Mesothelial cell of epicardium (in vitro differentiated cells): ENCODE measurements around the gene LRMDA. TPM values are rescaled to one million over a fixed set of nuclear protein-coding genes. Genes with fewer than 3 reads are reported as not detected.

Experiments
- DNase-seq, 2 experiments: peaks; one replicate each; pipeline ENCODE4 v3.0.0; 2021; ENCODE audit warnings: low spot score in 2 of 2; ENCODE audit not compliant: unreplicated experiment in 2 of 2
- H3K27ac Mint-ChIP-seq: 2 replicates; pipeline ENCODE4 v1.8.0; 2021; ENCODE audit warnings: mixed read lengths
- H3K27me3 Mint-ChIP-seq: 2 replicates; pipeline ENCODE4 v1.8.0; 2021; ENCODE audit warnings: low read depth, mixed read lengths
- H3K36me3 Mint-ChIP-seq: 2 replicates; pipeline ENCODE4 v1.8.0; 2021; ENCODE audit warnings: mixed read lengths
- H3K4me1 Mint-ChIP-seq: 2 replicates; pipeline ENCODE4 v1.8.0; 2021; ENCODE audit warnings: mixed read lengths
- H3K4me3 Mint-ChIP-seq: 2 replicates; pipeline ENCODE4 v1.8.0; 2021; ENCODE audit warnings: mild to moderate bottlenecking, moderate library complexity, mixed read lengths
- H3K9me3 Mint-ChIP-seq: 2 replicates; pipeline ENCODE4 v1.8.0; 2021; ENCODE audit warnings: mixed read lengths
- total RNA-seq: library from RNA; stranded (reverse); gene quantifications from 3 replicates; pipeline ENCODE4 v1.2.1, GENCODE V29; 2021
- TF ChIP-seq, protein P1 (sequence below): fragments of 200-600 bp; sonication (generic); IDR thresholded peaks from one replicate; pipeline ENCODE4 v1.5.0; 2021; ENCODE audit warnings: antibody characterized with exemption; ENCODE audit not compliant: unreplicated experiment

LRMDA gene
- total RNA-seq, 1 donor from 2014 or later = 2.0 TPM

DNA sequence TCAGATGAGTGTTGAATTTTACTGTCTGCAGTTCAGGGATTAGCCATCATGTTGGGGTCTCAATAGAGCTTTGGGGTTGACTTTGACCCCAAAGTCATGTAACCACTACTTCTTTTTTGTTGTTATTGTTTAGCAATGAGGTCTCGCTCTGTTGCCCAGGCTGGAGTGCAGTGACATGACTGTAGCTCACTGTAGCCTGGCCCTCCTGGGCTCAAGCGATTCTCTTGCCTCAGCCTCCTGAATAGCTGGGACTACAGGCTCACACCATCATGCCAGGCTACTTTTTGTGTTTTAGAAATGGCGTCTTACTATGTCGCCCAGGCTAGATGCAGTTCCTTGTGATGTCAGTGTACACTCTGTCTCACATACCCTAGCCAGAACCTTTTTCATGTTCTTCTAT is 598.4 kb downstream of the LRMDA start:
- H3K4me1 Mint-ChIP-seq = peaks cover 15% of the 10 kb centered on the region
- no peak overlapping the region for H3K4me3 Mint-ChIP-seq
- no peaks in the 10 kb centered on the region for H3K9me3 Mint-ChIP-seq
- peaks cover 71% of the 10 kb centered on the region for H3K27me3 Mint-ChIP-seq
- no peak for DNase-seq
- no peaks in the 10 kb centered on the region for H3K36me3 Mint-ChIP-seq
- TF ChIP-seq, protein P1, sequence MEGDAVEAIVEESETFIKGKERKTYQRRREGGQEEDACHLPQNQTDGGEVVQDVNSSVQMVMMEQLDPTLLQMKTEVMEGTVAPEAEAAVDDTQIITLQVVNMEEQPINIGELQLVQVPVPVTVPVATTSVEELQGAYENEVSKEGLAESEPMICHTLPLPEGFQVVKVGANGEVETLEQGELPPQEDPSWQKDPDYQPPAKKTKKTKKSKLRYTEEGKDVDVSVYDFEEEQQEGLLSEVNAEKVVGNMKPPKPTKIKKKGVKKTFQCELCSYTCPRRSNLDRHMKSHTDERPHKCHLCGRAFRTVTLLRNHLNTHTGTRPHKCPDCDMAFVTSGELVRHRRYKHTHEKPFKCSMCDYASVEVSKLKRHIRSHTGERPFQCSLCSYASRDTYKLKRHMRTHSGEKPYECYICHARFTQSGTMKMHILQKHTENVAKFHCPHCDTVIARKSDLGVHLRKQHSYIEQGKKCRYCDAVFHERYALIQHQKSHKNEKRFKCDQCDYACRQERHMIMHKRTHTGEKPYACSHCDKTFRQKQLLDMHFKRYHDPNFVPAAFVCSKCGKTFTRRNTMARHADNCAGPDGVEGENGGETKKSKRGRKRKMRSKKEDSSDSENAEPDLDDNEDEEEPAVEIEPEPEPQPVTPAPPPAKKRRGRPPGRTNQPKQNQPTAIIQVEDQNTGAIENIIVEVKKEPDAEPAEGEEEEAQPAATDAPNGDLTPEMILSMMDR = no peak
- H3K27ac Mint-ChIP-seq = no peak overlapping the region

DNA sequence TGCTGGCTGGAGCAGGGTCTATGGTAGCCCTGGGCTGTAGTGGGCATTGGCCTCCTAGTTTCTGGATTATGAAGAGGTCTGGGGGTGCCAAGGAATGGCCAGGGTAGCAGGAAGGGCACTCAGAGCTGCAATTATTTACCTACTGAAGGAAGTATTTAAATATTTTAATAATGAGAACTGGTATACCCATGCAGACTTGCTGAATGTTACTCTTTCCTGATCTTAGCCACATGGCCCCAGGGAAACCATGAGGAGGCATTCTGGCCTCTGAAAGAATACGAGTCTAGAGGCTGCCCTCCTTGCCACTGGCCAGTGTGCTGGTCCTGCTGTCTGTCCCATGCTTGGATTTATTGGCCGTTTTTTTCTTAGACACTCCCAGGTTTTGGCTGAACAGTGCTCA is 599.7 kb downstream of the LRMDA start:
- H3K36me3 Mint-ChIP-seq = no peaks in the 10 kb centered on the region
- no peaks in the 10 kb centered on the region for H3K9me3 Mint-ChIP-seq
- H3K27me3 Mint-ChIP-seq = peaks cover 58% of the 10 kb centered on the region
- H3K27ac Mint-ChIP-seq = no peak overlapping the region
- DNase-seq = no peak
- TF ChIP-seq, protein P1 = no peak
- H3K4me1 Mint-ChIP-seq = peaks cover 27% of the 10 kb centered on the region
- no peak overlapping the region for H3K4me3 Mint-ChIP-seq

DNA sequence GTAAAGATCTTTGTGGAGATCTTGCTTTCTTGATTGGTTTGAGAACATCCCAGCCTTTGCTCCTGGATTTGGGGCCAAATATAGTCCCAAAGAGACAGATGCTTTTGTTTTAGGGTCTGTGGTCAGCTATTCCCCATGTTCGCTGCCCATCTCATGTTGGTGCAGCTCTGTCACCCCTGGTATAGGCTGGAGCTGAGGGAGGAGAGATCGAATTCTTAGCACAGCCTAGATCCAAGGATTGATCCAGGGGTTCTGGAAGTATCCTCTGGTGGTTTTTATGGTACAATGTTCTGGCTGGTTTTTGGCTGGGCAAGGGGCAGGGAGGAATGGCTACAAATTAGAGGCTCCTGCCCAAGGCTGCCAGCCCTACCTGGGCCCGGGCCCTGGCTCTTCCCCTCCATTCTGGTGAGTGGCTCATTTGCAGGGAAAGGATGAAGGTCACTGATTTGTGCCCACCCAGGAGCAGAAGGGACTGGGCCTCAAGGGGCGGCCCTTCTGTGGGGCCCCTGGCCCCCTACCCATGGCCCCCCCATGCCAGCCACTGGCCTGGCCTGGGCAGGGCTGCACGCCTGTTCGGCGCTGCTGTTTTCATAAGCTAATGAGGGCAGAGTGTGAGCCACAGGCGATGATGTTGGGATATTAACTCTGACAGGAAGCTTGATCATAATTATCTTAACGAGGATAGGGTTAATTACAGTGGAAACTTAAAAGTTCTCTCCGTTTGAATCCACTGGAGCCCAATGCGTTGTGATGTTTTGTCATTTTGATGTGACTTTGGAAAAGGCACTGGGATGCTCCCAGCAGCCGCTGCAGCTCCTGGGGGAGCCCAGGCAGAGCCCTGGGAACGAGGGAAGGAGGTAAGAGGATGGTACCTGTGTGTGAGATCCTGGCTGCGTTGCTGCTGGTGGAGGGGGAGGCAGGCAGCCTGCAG is 600.6 kb downstream of the LRMDA start:
- DNase-seq = no peak
- TF ChIP-seq, protein P1 = no peak
- peaks cover 51% of the 10 kb centered on the region for H3K27me3 Mint-ChIP-seq
- H3K36me3 Mint-ChIP-seq = no peaks in the 10 kb centered on the region
- no peaks in the 10 kb centered on the region for H3K9me3 Mint-ChIP-seq
- H3K27ac Mint-ChIP-seq = no peak overlapping the region
- H3K4me1 Mint-ChIP-seq = peaks cover 32% of the 10 kb centered on the region
- no peak overlapping the region for H3K4me3 Mint-ChIP-seq

DNA sequence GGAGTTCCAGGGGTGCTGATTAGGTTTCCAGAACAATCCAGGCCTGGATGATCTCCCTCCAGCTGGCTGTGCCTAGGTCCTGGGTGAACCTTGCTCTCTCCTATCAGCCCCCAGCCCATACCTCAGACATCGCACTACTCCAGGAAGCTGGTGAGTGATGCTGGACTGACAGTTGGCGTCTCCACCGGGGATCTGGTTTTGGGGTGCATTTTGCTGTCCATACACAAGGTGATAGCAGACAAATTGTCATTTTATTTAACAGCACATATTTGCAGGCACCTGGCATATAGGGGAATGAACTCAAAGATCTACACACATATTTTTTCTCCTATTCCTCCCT is 601.2 kb downstream of the LRMDA start:
- H3K4me3 Mint-ChIP-seq = no peak overlapping the region
- H3K4me1 Mint-ChIP-seq = peaks cover 32% of the 10 kb centered on the region
- H3K9me3 Mint-ChIP-seq = no peaks in the 10 kb centered on the region
- peaks cover 44% of the 10 kb centered on the region for H3K27me3 Mint-ChIP-seq
- DNase-seq = no peak
- H3K27ac Mint-ChIP-seq = no peak overlapping the region
- no peaks in the 10 kb centered on the region for H3K36me3 Mint-ChIP-seq
- TF ChIP-seq, protein P1 = no peak

DNA sequence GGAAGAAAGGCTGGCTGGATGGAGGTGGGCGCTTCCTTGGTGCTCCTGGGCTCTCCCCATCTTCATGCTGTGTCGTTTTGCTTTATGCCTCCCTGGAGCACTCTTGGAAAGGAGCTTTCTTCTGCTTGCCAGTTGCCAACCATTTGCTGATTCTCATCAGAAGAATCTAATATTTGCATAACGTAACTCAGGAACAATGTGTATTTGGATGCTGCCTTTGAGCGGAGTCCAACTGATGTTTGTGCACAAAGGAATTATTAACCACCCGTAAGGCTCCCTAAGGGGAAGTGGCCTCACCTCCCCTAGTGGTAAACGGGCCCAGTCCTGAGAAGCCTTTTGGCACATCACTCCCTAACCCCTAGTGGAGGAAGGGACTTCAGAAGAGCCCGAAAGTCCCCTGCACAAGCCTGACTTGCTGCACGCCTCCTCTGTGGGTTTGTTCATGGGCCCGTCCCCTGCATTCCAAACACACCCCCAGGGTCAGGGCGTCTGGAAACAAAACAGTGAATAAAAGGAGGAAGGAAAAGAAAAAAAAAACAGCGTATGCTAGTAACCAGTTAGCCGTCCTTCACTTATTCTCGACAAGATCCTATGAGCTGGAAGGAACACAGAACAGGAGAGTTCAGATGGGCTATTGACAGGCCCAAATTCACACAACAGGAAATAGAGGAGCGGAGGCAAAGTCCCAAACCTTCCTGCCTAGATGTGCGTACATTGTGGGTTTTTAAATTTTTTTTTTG is 602.2 kb downstream of the LRMDA start:
- peak overlapping the region; percentile 8 for H3K4me3 Mint-ChIP-seq
- TF ChIP-seq, protein P1 = no peak
- peaks cover 3% of the 10 kb centered on the region for H3K36me3 Mint-ChIP-seq
- DNase-seq = no peak
- H3K9me3 Mint-ChIP-seq = peaks cover 4% of the 10 kb centered on the region
- peaks cover 32% of the 10 kb centered on the region for H3K4me1 Mint-ChIP-seq
- peaks cover 39% of the 10 kb centered on the region for H3K27me3 Mint-ChIP-seq
- H3K27ac Mint-ChIP-seq = no peak overlapping the region
